NCI-H2107 treated with DMSO at 0.1 percent for 48 hours (cell line): ENCODE data around the gene TSSK2.

Experiments used
- DNase-seq: peaks from one replicate; lab custom pipeline; 2025; ENCODE audit not compliant: unreplicated experiment; lab: John Stamatoyannopoulos, UW

TSSK2 gene

GRCh38 chr22:19106886-19107729, 24.0 kb upstream of the TSSK2 start:
- DNase-seq = peak; percentile 47

- peak; percentile 80 for DNase-seq
Measured at GRCh38 chr22:19107730-19108074, 23.4 kb upstream of the TSSK2 start.

GRCh38 chr22:19108807-19109197, 22.3 kb upstream of the TSSK2 start:
- no peak for DNase-seq

- peak; percentile 65 for DNase-seq
Measured at GRCh38 chr22:19109198-19110063, 21.7 kb upstream of the TSSK2 start.

GRCh38 chr22:19110064-19110458, 21.0 kb upstream of the TSSK2 start:
- no peak for DNase-seq

GRCh38 chr22:19110646-19111045, 20.5 kb upstream of the TSSK2 start:
- no peak for DNase-seq

GRCh38 chr22:19111140-19111539, 20.0 kb upstream of the TSSK2 start:
- peak; percentile 10 for DNase-seq

GRCh38 chr22:19111584-19111983, 19.5 kb upstream of the TSSK2 start:
- no peak for DNase-seq

- DNase-seq = no peak
Measured at GRCh38 chr22:19113429-19113828, 17.7 kb upstream of the TSSK2 start.

GRCh38 chr22:19114984-19115552, 16.0 kb upstream of the TSSK2 start:
- no peak for DNase-seq

- no peak for DNase-seq
Measured at GRCh38 chr22:19115628-19116027, 15.5 kb upstream of the TSSK2 start.

- peak; percentile 70 for DNase-seq
Measured at GRCh38 chr22:19117111-19117512, 14.0 kb upstream of the TSSK2 start.

GRCh38 chr22:19118329-19118880, 12.7 kb upstream of the TSSK2 start:
- no peak for DNase-seq

GRCh38 chr22:19119949-19120348, 11.2 kb upstream of the TSSK2 start:
- no peak for DNase-seq

- DNase-seq = no peak
Measured at GRCh38 chr22:19120829-19121630, 10.1 kb upstream of the TSSK2 start.

- no peak for DNase-seq
Measured at GRCh38 chr22:19121631-19122142, 9.4 kb upstream of the TSSK2 start.

- DNase-seq = peak; percentile 63
Measured at GRCh38 chr22:19122143-19122751, 8.9 kb upstream of the TSSK2 start, which contains the start of gene DGCR2. Gene DGCR2, minus strand, starts transcription at chr22:19122412. Its CDS starts 206 bp downstream, at chr22:19122206.

GRCh38 chr22:19122752-19123492, 8.2 kb upstream of the TSSK2 start:
- DNase-seq = no peak

GRCh38 chr22:19123936-19124335, 7.2 kb upstream of the TSSK2 start:
- no peak for DNase-seq
